GM20431 (cell line): Measurements from ENCODE around the gene ZNF546.

Source experiments
- in situ Hi-C: fragments of 300-500 bp; cut with MseI, MboI; formaldehyde crosslinking; loops from one replicate; pipeline ENCODE4 v1.15.0; 2020; ENCODE audit warnings: low sequenced_read_pairs; ENCODE audit not compliant: unreplicated experiment

Gene ZNF546

GRCh38 chr19:40053491-40053890, 56.6 kb downstream of the ZNF546 start:
- in situ Hi-C loops: no loop called here

- in situ Hi-C loops: no loop called here
These were observed 57.8 kb downstream of the ZNF546 start for GRCh38 chr19:40054632-40055031.

- in situ Hi-C loops: no loop called here
These were observed 58.2 kb downstream of the ZNF546 start for GRCh38 chr19:40055049-40055448.

GRCh38 chr19:40055832-40056504, 59.1 kb downstream of the ZNF546 start, which contains the start of gene ZNF780B:
Gene ZNF780B (minus strand): TSS chr19:40056231. CDS start chr19:40050332, 5,899 bp downstream.
- in situ Hi-C loops: no loop called here

- in situ Hi-C loops: no loop called here
These were observed 59.6 kb downstream of the ZNF546 start for GRCh38 chr19:40056505-40056904.

GRCh38 chr19:40057166-40057565, 60.3 kb downstream of the ZNF546 start:
- in situ Hi-C loops: no loop called here

- in situ Hi-C loops: no loop called here
These were observed 62.8 kb downstream of the ZNF546 start for GRCh38 chr19:40059624-40060023.

GRCh38 chr19:40070058-40070457, 73.2 kb downstream of the ZNF546 start:
- in situ Hi-C loops: no loop called here
